Measurements from ENCODE around the gene ATP8B1.

- TF ChIP-seq CTCF (IDR thresholded peaks at IDR 0.05) (no peak), POLR2A (IDR thresholded peaks at IDR 0.05) (no peak)
These were observed 36.8 kb upstream of the ATP8B1 start for GRCh38 chr18:57839942-57840381.

Measured in testis (tissue), 2 donors.